GM12865 (cell line): ENCODE data around the gene CLEC4C.

Experiments
- DNase-seq: peaks from one replicate; pipeline ENCODE4 v3.0.0; 2010; ENCODE audit warnings: low read depth
- H3K4me3 ChIP-seq: 2 replicates; pipeline ENCODE4 v1.5.1; 2011; ENCODE audit warnings: mild to moderate bottlenecking, low read depth, low read length, control low read depth
- TF ChIP-seq, protein P1 (sequence below): IDR thresholded peaks from 2 replicates; pipeline ENCODE4 v1.5.1; 2011; ENCODE audit warnings: low read length, control low read depth, low read depth, inconsistent platforms; ENCODE audit not compliant: insufficient read depth; ENCODE audit errors: missing control alignments

The CLEC4C gene

DNA sequence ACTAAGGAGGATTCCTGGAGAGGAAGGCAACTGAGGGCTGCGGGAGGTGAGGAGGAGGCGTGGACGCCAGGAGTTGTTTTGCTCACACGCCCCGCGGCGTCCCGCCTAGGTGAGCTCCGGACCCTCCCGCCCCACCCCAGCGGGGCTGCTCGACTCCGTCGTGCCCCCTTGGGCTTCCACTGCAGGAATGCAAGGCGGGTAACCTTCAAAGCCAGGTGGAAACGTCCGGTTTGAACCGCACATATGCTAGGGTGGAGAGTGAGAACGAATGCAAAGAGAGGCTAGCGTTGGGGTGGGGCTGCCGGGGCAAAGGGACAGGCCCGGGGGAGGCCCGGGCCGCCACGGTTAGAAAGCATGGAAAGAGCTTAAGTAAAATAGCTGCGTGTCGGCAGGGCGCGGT, 41.3 kb downstream of the CLEC4C start:
- TF ChIP-seq, protein P1, sequence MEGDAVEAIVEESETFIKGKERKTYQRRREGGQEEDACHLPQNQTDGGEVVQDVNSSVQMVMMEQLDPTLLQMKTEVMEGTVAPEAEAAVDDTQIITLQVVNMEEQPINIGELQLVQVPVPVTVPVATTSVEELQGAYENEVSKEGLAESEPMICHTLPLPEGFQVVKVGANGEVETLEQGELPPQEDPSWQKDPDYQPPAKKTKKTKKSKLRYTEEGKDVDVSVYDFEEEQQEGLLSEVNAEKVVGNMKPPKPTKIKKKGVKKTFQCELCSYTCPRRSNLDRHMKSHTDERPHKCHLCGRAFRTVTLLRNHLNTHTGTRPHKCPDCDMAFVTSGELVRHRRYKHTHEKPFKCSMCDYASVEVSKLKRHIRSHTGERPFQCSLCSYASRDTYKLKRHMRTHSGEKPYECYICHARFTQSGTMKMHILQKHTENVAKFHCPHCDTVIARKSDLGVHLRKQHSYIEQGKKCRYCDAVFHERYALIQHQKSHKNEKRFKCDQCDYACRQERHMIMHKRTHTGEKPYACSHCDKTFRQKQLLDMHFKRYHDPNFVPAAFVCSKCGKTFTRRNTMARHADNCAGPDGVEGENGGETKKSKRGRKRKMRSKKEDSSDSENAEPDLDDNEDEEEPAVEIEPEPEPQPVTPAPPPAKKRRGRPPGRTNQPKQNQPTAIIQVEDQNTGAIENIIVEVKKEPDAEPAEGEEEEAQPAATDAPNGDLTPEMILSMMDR: no peak
- H3K4me3 ChIP-seq: no peak overlapping the region
- no peak for DNase-seq

DNA sequence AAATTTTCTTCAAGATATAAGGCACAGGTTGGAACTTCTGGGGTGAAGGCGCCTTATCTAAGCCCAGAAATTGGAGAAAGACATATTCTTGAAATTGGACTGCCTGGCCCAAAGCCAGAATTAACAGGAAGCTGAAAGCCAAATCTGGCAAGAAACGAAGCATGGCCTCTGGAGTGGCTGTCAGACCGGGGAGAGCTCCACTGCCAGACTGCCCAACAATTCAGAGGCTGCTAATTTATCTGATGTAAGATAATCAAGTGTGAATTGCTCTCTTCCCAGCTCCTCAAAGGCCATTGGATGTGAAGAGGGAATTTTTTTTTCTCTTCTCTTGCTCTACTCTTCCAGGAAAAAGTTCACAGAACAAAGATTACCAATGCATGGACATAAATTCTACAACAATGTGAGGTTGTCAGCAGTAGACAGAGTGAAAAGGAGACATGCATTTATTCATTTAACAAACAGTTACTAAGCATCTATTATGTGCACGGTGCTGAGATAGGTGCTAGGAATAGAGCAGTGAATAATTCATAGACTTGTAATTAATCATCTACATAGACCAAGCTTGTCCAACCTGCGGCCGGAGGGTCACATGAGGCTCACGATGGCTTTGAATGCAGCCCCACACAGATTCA, 51.5 kb downstream of the CLEC4C start, which contains the start of gene GDF3:
GDF3 (minus strand) TSS at position 210 of the 632 bp plus-strand sequence; CDS start at position 163, 47 bp downstream.
- H3K4me3 ChIP-seq: no peak within 1 kb of the TSS
- no peak for DNase-seq
- TF ChIP-seq, protein P1: no peak

- H3K4me3 ChIP-seq: no peak overlapping the region
- no peak for DNase-seq
- TF ChIP-seq, protein P1: no peak
Measured at GRCh38 chr12:7695237-7695560, 52.0 kb downstream of the CLEC4C start.

- TF ChIP-seq, protein P1: no peak
- no peak overlapping the region for H3K4me3 ChIP-seq
- DNase-seq: no peak
Measured at GRCh38 chr12:7694556-7695236, 52.5 kb downstream of the CLEC4C start.

GRCh38 chr12:7693793-7694192, 53.4 kb downstream of the CLEC4C start:
- H3K4me3 ChIP-seq: no peak overlapping the region
- no peak for DNase-seq
- TF ChIP-seq, protein P1: no peak

DNA sequence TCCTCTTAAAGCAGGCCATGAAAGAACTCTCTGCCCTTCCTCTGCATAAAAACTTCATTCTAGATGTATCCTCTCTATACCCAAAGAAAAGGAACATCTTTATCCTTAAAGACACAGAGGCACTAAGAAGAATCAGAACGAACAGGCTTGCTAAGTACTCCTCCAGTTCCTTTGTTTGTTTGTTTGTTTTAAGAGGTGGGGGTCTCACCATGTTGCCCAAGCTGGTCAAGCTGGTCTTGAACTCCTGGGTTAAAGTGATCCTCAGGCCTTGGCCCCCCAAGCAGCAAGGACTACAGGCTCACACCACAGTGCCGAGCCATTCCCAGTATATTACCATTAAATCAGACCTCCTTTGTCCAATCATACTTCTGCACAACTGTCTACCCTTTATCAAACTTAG, 65.6 kb downstream of the CLEC4C start:
- no peak overlapping the region for H3K4me3 ChIP-seq
- TF ChIP-seq, protein P1: no peak
- no peak for DNase-seq
